IPS DF 6.9 (cell line): ENCODE results near the gene COL25A1.

ENCODE experiments used
- DNase-seq: peaks from one replicate; pipeline ENCODE4 v3.0.0-alpha.2; 2013; ENCODE audit warnings: low read depth, low spot score
- H3K27ac ChIP-seq: one replicate; pipeline ENCODE4 v1.5.1; 2013; ENCODE audit warnings: low read length, control low read depth
- H3K27me3 ChIP-seq: 2 replicates; pipeline ENCODE4 v1.6.1; 2013; ENCODE audit warnings: mild to moderate bottlenecking, low read length; ENCODE audit not compliant: control insufficient read depth, insufficient read depth
- H3K36me3 ChIP-seq: 2 replicates; pipeline ENCODE4 v1.6.1; 2013; ENCODE audit warnings: low read length; ENCODE audit not compliant: control insufficient read depth, insufficient read depth
- H3K4me1 ChIP-seq: 2 replicates; pipeline ENCODE4 v1.6.1; 2013; ENCODE audit warnings: low read length; ENCODE audit not compliant: control insufficient read depth, insufficient read depth
- H3K4me3 ChIP-seq: 2 replicates; pipeline ENCODE4 v1.5.1; 2013; ENCODE audit warnings: mild to moderate bottlenecking, low read length
- H3K9me3 ChIP-seq: 2 replicates; pipeline ENCODE4 v1.6.1; 2013; ENCODE audit warnings: low read length, inconsistent platforms; ENCODE audit not compliant: control insufficient read depth, insufficient read depth
- WGBS: extraction: QIAGEN DNeasy Blood & Tissue Kit; methylation state at CpG from one replicate; pipeline ENCODE4 v1.1.7; 2013; ENCODE audit warnings: mixed read lengths, missing lambda C conversion rate; ENCODE audit not compliant: insufficient read length, insufficient coverage; 5-methylcytosine and 5-hydroxymethylcytosine counted together

COL25A1 gene

DNA sequence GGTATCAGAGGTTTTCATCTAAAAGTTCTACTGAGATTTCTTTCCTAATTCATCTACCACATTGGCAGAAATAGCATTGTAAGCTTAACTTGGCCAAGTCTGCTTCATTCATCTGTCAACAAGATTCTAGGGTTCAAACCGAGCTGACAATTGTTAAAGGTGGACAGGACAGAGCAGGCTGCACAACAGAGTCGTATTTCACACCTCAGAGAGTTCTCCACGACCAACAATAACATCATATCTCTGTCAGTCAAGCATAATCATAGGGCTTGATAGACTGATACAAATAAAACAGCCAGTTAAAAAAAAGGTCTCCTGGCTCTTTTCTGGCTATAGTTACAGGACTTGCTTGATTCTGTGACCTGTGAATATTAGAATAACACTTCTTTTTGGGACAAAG lies 259.2 kb downstream of the COL25A1 start:
- no peak overlapping the region for H3K4me3 ChIP-seq
- DNase-seq: no peak
- no peaks in the 10 kb centered on the region for H3K4me1 ChIP-seq
- no peaks in the 10 kb centered on the region for H3K36me3 ChIP-seq
- no peak overlapping the region for H3K27ac ChIP-seq
- H3K9me3 ChIP-seq: no peaks in the 10 kb centered on the region
- no peaks in the 10 kb centered on the region for H3K27me3 ChIP-seq
- no CpG with 5 or more reads among the region's 3 CpGs for WGBS

DNA sequence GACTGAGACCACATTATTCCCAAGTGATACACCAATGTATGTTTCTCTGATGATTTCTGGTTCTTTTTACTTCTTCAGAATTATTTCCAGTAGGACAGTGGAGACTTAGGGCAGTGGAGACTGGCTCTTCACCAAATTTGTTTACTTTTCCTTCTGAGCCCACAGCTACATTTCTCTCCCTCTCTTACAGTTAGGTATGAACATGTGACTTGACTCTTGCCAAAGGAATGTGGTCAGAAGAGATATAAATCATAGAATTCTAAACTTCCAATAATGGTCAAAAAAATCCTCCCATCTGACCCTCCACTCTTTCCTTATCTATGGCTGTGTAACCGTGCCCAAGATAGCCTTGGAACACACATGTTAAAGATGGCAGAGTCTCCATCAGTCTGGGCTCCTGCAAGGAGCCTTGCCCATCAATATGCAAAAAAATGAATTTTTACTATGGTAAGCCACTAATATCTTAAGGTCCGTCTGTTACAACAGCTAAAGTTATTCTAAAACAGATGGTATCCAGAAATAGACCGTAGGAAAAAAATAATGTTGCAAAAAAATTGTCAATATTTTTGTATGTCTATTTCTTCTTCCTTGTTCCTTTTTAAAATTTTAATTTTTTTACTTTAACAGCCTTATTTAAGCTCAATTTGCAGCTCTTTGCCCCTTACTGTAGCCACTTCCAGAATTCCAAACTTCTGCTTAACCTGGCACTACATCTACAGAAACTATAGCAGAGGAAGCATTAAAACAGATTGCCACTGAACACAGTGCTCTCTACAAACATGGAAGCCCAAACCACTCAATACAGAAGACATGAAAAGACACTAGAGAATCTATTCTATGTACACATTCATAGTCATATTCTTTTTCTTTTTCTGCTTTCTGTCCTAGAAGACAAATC lies 260.7 kb downstream of the COL25A1 start:
- Histone ChIP-seq H3K27me3 (no peaks in the 10 kb centered on the region), H3K4me1 (no peaks in the 10 kb centered on the region), H3K9me3 (no peaks in the 10 kb centered on the region), H3K27ac (no peak overlapping the region), H3K4me3 (no peak overlapping the region), H3K36me3 (no peaks in the 10 kb centered on the region)
- WGBS: no CpG with 5 or more reads among the region's 3 CpGs
- DNase-seq: no peak

DNA sequence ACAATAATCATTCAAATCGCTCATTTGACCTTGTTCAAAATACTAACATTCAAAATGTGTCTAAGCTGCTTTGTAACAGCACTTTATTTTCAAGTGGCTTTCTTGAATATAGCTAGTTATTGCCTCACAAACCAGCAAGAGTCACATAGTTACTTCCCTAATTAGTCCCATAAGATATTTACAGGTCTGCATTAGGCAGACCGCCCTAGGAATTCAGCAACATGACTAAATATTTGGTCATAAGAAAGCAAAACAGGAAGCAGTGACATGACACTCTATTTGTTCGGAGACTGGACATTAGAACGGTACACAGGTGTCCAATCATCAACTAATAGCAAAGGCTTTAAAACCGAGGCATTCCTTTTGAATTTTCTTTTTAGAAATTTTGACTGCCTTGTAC lies 262.0 kb downstream of the COL25A1 start:
- Histone ChIP-seq H3K27ac (no peak overlapping the region), H3K4me3 (no peak overlapping the region)
- WGBS: no CpG with 5 or more reads among the region's 5 CpGs

DNA sequence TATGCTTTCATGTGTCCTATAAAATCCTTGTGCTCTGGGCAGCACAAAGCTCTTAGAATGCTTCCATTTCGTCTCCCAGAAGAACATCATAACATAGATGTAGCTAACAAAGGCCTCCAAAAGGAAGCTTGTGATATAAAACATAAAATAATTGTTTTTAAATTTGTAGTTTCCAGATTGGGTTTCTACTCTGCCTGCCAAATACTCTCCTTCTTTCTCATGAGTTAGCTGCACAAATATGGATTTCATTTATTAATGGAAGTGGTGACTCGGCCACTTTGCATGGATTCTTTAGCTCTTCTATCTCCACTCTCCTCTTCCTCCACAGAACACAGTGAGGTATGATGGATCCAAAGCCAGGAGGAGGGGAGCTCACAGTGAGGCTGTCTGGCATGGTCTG lies 265.4 kb downstream of the COL25A1 start:
- WGBS: no CpG with 5 or more reads among the region's 2 CpGs
- Histone ChIP-seq H3K27me3 (no peaks in the 10 kb centered on the region), H3K27ac (no peak overlapping the region), H3K4me1 (no peaks in the 10 kb centered on the region), H3K9me3 (no peaks in the 10 kb centered on the region), H3K4me3 (no peak overlapping the region), H3K36me3 (no peaks in the 10 kb centered on the region)
- DNase-seq: no peak

More for the DNA sequence above, 262.0 kb downstream of the COL25A1 start:
- Histone ChIP-seq H3K36me3 (no peaks in the 10 kb centered on the region), H3K27me3 (no peaks in the 10 kb centered on the region), H3K4me1 (no peaks in the 10 kb centered on the region), H3K9me3 (no peaks in the 10 kb centered on the region)
- no peak for DNase-seq

DNA sequence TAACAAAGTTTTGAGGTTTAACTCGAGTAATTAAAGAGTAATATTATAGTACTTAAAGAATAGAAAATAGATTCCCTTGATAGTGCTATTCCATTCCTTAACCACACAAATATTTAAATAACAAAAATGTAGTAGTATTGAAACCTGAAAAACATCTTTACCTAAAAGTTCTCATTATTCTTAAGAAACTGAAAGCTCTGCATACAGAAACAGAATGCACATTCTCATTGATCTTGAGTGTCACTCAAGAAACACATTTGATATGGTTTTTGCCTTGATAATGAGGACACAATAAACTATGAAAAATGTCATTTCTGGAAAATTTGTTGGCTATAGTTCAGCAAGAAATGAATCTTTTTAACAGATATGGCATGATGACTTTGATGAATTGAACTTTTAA lies 268.5 kb downstream of the COL25A1 start:
- Histone ChIP-seq H3K36me3 (no peaks in the 10 kb centered on the region), H3K4me3 (no peak overlapping the region), H3K9me3 (no peaks in the 10 kb centered on the region), H3K4me1 (no peaks in the 10 kb centered on the region), H3K27ac (no peak overlapping the region), H3K27me3 (no peaks in the 10 kb centered on the region)
- WGBS: no CpG with 5 or more reads among the region's 1 CpG
- no peak for DNase-seq

DNA sequence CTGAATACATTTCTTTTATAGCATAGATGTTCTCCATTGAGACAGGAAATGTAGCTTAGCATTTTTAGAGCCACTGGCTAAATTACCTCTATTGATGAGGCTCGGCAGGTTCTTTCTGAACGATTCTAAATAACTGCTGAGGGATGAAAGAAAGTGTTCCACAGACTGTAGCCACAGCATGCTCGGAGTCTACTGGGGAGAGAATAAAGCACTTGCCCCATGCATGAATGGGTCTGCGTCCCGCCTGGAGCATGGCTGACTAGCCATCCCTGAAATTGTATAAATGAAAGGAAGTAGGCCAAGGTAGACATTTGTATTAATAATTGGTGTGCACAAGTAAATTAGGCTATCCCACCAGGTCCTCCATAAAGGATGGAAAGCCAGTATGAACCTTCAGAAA lies 269.8 kb downstream of the COL25A1 start:
- WGBS: no CpG with 5 or more reads among the region's 5 CpGs

DNA sequence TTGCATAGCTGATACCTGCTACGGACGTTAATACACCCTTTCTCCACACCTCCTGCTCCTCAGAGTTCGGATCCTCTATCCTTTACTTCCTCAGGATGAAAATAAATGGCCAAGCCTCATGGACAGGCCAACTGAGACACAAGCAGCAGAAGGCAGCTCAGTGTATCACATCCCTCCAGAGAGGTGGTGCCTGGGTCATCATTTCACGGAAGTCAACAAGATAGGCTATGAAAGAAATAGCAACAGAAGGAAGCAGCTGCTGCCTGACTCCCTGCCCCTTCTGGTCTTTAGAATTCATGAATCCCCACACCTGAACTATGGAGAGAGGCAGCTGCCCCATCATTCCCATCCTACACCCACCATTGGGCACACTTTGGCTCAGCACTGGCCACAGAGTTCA lies 272.5 kb downstream of the COL25A1 start:
- no peaks in the 10 kb centered on the region for H3K36me3 ChIP-seq
- no peaks in the 10 kb centered on the region for H3K27me3 ChIP-seq
- no peaks in the 10 kb centered on the region; the same call in 1 of the 2 replicates for H3K4me1 ChIP-seq
- H3K4me3 ChIP-seq: no peak overlapping the region
- H3K27ac ChIP-seq: no peak overlapping the region
- no peak for DNase-seq
- no CpG with 5 or more reads among the region's 4 CpGs for WGBS
- no peaks in the 10 kb centered on the region for H3K9me3 ChIP-seq

More for the DNA sequence above, 269.8 kb downstream of the COL25A1 start:
- DNase-seq: no peak
- no peaks in the 10 kb centered on the region for H3K27me3 ChIP-seq
- no peaks in the 10 kb centered on the region for H3K9me3 ChIP-seq
- no peak overlapping the region for H3K27ac ChIP-seq
- no peaks in the 10 kb centered on the region for H3K36me3 ChIP-seq
- no peak overlapping the region for H3K4me3 ChIP-seq
- no peaks in the 10 kb centered on the region for H3K4me1 ChIP-seq

DNA sequence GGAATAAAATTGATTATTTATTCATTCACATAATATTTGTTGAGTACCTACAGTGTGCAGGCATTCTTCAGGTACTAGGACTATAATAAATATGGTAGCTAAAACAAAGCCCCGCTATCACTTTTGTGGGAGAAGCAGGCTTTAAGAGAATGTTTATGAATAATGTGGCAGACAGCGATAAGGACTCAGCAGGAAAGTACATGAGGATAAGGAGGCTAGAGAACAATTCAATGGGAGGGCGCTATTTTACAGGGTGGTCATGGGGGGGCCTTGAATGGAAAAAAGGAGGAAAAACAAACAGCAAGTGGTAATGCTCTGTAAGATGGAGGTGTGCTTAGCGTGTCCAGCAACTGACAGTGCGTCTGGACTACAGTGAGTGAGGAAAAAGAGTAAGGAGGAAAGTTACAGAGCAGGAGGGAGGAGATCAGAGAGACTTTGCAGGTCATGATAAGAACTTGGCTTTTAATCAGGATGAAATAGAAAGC lies 275.4 kb downstream of the COL25A1 start:
- Histone ChIP-seq H3K4me3 (no peak overlapping the region), H3K27me3 (no peaks in the 10 kb centered on the region), H3K9me3 (no peaks in the 10 kb centered on the region), H3K36me3 (no peaks in the 10 kb centered on the region), H3K4me1 (no peaks in the 10 kb centered on the region; the same call in 1 of the 2 replicates), H3K27ac (no peak overlapping the region)
- no peak for DNase-seq
- no CpG with 5 or more reads among the region's 5 CpGs for WGBS

DNA sequence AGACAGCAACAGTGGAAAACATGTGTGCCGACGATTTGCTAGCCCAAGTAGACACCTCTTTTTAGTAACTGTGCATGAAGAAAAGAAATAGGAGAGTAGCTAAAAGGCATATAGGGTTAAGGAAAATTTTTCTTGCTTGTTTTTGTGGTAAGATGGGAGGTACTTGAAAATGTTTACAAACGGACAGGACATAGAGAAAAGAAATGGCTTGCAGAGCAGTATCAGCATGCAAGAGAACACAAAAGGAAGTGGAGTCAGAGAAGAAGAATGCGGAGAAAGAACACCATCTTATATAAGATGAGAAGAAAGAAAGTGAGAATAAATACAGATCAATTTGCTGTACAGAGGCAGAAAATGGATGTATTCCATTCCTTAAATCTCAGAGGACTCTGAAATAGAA lies 275.9 kb downstream of the COL25A1 start:
- Histone ChIP-seq H3K9me3 (no peaks in the 10 kb centered on the region), H3K4me1 (no peaks in the 10 kb centered on the region; the same call in 1 of the 2 replicates), H3K27me3 (no peaks in the 10 kb centered on the region), H3K4me3 (no peak overlapping the region), H3K27ac (no peak overlapping the region), H3K36me3 (no peaks in the 10 kb centered on the region)
- DNase-seq: no peak
- WGBS: no CpG with 5 or more reads among the region's 4 CpGs

DNA sequence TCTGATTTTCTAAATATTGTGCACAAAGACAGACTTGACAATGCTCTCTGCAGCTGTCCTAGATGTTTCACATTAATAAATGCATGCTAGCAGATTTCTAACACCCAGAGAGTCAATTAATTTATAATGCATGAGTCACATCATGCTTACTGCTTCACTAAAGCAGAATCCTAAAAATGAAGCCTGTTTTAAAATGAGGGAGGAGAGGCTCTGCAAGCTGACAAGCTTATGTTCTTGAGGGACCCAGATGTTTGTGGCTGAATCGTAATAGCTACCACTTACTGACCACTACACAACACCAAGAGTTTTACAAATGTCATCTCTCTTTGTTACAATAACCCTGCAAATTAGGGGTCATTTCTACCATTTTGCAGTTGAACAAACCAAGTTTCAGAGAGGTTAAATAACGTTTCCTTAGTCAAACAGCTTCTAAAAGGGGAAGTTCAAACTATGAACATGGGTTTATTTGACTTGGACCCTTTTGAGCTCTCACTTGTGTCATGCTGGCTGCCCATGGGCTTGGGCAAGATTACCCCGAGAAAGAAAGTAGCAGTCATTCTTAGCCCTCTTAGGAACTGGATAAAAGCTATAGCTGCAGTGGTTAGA lies 276.9 kb downstream of the COL25A1 start:
- Histone ChIP-seq H3K9me3 (no peaks in the 10 kb centered on the region), H3K27me3 (no peaks in the 10 kb centered on the region), H3K27ac (no peak overlapping the region), H3K4me1 (no peaks in the 10 kb centered on the region; the same call in 1 of the 2 replicates), H3K36me3 (no peaks in the 10 kb centered on the region), H3K4me3 (no peak overlapping the region)
- WGBS: no CpG with 5 or more reads among the region's 3 CpGs
- no peak for DNase-seq
